Neural cell (in vitro differentiated cells): ENCODE data around the gene DEFB110.

Experiments used
- CTCF ChIP-seq: fragments of 450-650 bp; IDR thresholded peaks from 2 replicates; pipeline ENCODE4 v1.5.1; 2014; ENCODE audit warnings: antibody characterized with exemption, mild to moderate bottlenecking, moderate library complexity; ENCODE audit not compliant: poor library complexity, severe bottlenecking
- SMC3 ChIP-seq: fragments of 450-650 bp; conservative IDR thresholded peaks from 2 replicates; pipeline ENCODE4 v1.6.1; 2014; ENCODE audit warnings: antibody characterized with exemption, mild to moderate bottlenecking, moderate library complexity; ENCODE audit not compliant: poor library complexity

DNA sequence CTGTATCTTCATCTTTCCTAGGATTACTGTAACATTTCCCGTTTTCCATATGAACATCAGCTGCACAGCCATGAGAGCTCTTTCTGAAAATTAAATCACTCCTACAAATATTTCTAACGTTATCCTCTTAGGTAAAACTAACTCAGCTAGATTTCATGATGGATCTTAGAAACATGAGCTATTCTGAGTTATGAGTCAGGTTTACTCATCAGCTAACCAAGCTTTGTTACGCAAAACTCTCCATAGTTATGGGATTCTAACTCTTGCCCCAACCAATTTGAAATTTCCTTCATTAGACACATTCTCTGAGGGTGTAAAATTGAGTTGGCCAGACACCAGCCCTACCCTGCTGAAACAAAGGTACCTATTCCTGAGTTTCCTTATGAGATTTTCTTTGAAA is 14.0 kb downstream of the DEFB110 start:
- TF ChIP-seq CTCF (no peak), SMC3 (no peak)
